Epithelial cell of prostate (primary cell): ENCODE measurements around the gene AQR.
A peak's percentile ranks its signal among the peaks of the same experiment; 100 is the strongest.
"Not testable (repeated sequence)": the region's sequence is repeated elsewhere in the genome, so short reads cannot be mapped to it uniquely, and the experiment has no call there.

Source experiments
- DNase-seq: peaks from one replicate; pipeline ENCODE4 v3.0.0-alpha.2; 2011; ENCODE audit warnings: low read depth, low spot score
- H3K27ac ChIP-seq: fragments of 450-650 bp; 2 replicates; pipeline ENCODE4 v1.5.1; 2017; ENCODE audit warnings: mild to moderate bottlenecking

The AQR gene

GRCh38 chr15:34964277-34964676, 5.3 kb downstream of the AQR start:
- no peak for DNase-seq
- H3K27ac ChIP-seq = no peak overlapping the region

GRCh38 chr15:34953851-34954250, 15.7 kb downstream of the AQR start:
- no peak overlapping the region for H3K27ac ChIP-seq
- no peak for DNase-seq

GRCh38 chr15:34952481-34952880, 17.1 kb downstream of the AQR start:
- no peak overlapping the region for H3K27ac ChIP-seq
- no peak for DNase-seq

GRCh38 chr15:34951993-34952392, 17.5 kb downstream of the AQR start:
- H3K27ac ChIP-seq = no peak overlapping the region
- DNase-seq = no peak

- no peak for DNase-seq
- H3K27ac ChIP-seq = no peak overlapping the region
Observed at GRCh38 chr15:34944936-34945335, 24.6 kb downstream of the AQR start.

- H3K27ac ChIP-seq = no peak overlapping the region
- DNase-seq = no peak
Observed at GRCh38 chr15:34943711-34944110, 25.8 kb downstream of the AQR start.

- DNase-seq, H3K27ac ChIP-seq: not testable (repeated sequence)
Observed at GRCh38 chr15:34943264-34943663, 26.3 kb downstream of the AQR start.

GRCh38 chr15:34942363-34942762, 27.2 kb downstream of the AQR start:
- no peak for DNase-seq

GRCh38 chr15:34941831-34942230, 27.7 kb downstream of the AQR start:
- DNase-seq = no peak
- H3K27ac ChIP-seq = no peak overlapping the region

More at GRCh38 chr15:34942363-34942762, 27.2 kb downstream of the AQR start:
- no peak overlapping the region for H3K27ac ChIP-seq

- H3K27ac ChIP-seq = no peak overlapping the region
- no peak for DNase-seq
Observed at GRCh38 chr15:34941185-34941698, 28.3 kb downstream of the AQR start.

GRCh38 chr15:34933432-34933975, 36.0 kb downstream of the AQR start:
- peak; percentile 8 for DNase-seq

GRCh38 chr15:34928349-34928748, 41.2 kb downstream of the AQR start:
- H3K27ac ChIP-seq, DNase-seq: not testable (repeated sequence)

More at GRCh38 chr15:34933432-34933975, 36.0 kb downstream of the AQR start:
- H3K27ac ChIP-seq = no peak overlapping the region

GRCh38 chr15:34927726-34928125, 41.8 kb downstream of the AQR start:
- no peak overlapping the region for H3K27ac ChIP-seq
- peak; percentile 78 for DNase-seq

GRCh38 chr15:34914317-34914716, 55.2 kb downstream of the AQR start:
- H3K27ac ChIP-seq = no peak overlapping the region
- no peak for DNase-seq

GRCh38 chr15:34905047-34905446, 64.5 kb downstream of the AQR start:
- DNase-seq = no peak
- no peak overlapping the region for H3K27ac ChIP-seq

- no peak for DNase-seq
- no peak overlapping the region for H3K27ac ChIP-seq
Observed at GRCh38 chr15:34904527-34904926, 65.0 kb downstream of the AQR start.

GRCh38 chr15:34900748-34901147, 68.8 kb downstream of the AQR start:
- no peak overlapping the region for H3K27ac ChIP-seq
- DNase-seq = no peak

GRCh38 chr15:34896183-34896582, 73.4 kb downstream of the AQR start:
- H3K27ac ChIP-seq = no peak overlapping the region
- no peak for DNase-seq

- no peak overlapping the region for H3K27ac ChIP-seq
- DNase-seq = no peak
Observed at GRCh38 chr15:34893967-34894366, 75.6 kb downstream of the AQR start.

GRCh38 chr15:34892963-34893591, 76.5 kb downstream of the AQR start:
- H3K27ac ChIP-seq = no peak overlapping the region
- no peak for DNase-seq

- H3K27ac ChIP-seq = no peak overlapping the region
- DNase-seq = no peak
Observed at GRCh38 chr15:34890424-34890823, 79.1 kb downstream of the AQR start.

GRCh38 chr15:34889476-34889875, 80.1 kb downstream of the AQR start:
- H3K27ac ChIP-seq = no peak overlapping the region
- no peak for DNase-seq
